Type B pancreatic cell (in vitro differentiated cells): ENCODE results near the gene ATP2B1. TPM values are rescaled to one million over a fixed set of nuclear protein-coding genes. Genes with fewer than 3 reads are reported as not detected.

ENCODE experiments used
- DNase-seq: peaks from one replicate; pipeline ENCODE4 v3.0.0; 2021; ENCODE audit warnings: mixed read lengths; ENCODE audit not compliant: unreplicated experiment; ENCODE audit errors: extremely low spot score
- H3K27ac Mint-ChIP-seq: 2 replicates; pipeline ENCODE4 v1.8.0; 2021; ENCODE audit warnings: mild to moderate bottlenecking, mixed read lengths
- H3K27me3 Mint-ChIP-seq: 2 replicates; pipeline ENCODE4 v1.8.0; 2021; ENCODE audit warnings: mixed read lengths
- H3K36me3 Mint-ChIP-seq: 2 replicates; pipeline ENCODE4 v1.8.0; 2021; ENCODE audit warnings: mixed read lengths
- H3K4me1 Mint-ChIP-seq: one replicate; pipeline ENCODE4 v1.8.0; 2021; ENCODE audit warnings: mixed read lengths; ENCODE audit not compliant: unreplicated experiment
- H3K4me3 Mint-ChIP-seq: 2 replicates; pipeline ENCODE4 v1.8.0; 2021; ENCODE audit warnings: mild to moderate bottlenecking, mixed read lengths
- H3K9me3 Mint-ChIP-seq: 2 replicates; pipeline ENCODE4 v1.8.0; 2021; ENCODE audit warnings: mixed read lengths
- CTCF ChIP-seq: fragments of 200-600 bp; sonication (generic); conservative IDR thresholded peaks from 2 replicates; pipeline ENCODE4 v1.5.0; 2021; ENCODE audit warnings: antibody characterized with exemption, mild to moderate bottlenecking
- total RNA-seq: library from RNA; stranded (reverse); gene quantifications from 2 replicates; pipeline ENCODE4 v1.2.1, GENCODE V29; 2021; ENCODE audit warnings: low replicate concordance

Gene ATP2B1
- total RNA-seq, 1 donor from 2014 or later = 95.2 TPM

DNA sequence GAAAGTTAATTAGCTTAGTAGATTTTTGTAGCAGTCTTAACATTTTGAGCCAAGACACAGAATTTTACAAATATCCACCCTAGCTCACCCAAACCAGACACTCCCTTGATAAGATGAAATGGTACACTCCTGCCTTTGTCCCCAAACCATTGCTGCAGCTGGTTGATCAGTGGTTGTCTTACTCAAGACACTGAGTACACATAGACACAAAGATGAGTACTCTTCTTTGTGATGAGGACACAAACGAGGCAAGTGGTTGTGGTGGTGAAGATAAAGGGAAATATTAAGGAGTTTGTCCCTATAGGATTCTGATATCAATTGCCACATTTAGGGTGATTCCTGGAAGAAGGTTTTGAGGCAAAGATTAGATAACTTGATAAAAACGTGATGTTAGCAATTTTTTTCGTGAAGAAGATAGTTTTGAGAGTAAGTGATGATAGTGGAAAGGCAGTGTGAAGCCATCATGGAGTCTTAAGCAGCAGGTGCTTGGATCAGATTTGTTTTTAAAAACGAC lies 21.4 kb upstream of the ATP2B1 start:
- H3K4me1 Mint-ChIP-seq = no peaks in the 10 kb centered on the region

GRCh38 chr12:89723276-89723675 lies 14.6 kb upstream of the ATP2B1 start:
- no peaks in the 10 kb centered on the region for H3K4me1 Mint-ChIP-seq
- no peaks in the 10 kb centered on the region for H3K27me3 Mint-ChIP-seq
- H3K36me3 Mint-ChIP-seq = no peaks in the 10 kb centered on the region
- H3K27ac Mint-ChIP-seq = no peak overlapping the region
- no peak for DNase-seq
- H3K4me3 Mint-ChIP-seq = no peak overlapping the region
- H3K9me3 Mint-ChIP-seq = peaks cover 3% of the 10 kb centered on the region
- TF ChIP-seq CTCF = no peak

More for the DNA sequence above, 21.4 kb upstream of the ATP2B1 start:
- H3K27me3 Mint-ChIP-seq = no peaks in the 10 kb centered on the region
- TF ChIP-seq CTCF = no peak
- no peaks in the 10 kb centered on the region for H3K9me3 Mint-ChIP-seq
- H3K36me3 Mint-ChIP-seq = no peaks in the 10 kb centered on the region
- DNase-seq = no peak
- no peak overlapping the region for H3K27ac Mint-ChIP-seq
- no peak overlapping the region for H3K4me3 Mint-ChIP-seq

DNA sequence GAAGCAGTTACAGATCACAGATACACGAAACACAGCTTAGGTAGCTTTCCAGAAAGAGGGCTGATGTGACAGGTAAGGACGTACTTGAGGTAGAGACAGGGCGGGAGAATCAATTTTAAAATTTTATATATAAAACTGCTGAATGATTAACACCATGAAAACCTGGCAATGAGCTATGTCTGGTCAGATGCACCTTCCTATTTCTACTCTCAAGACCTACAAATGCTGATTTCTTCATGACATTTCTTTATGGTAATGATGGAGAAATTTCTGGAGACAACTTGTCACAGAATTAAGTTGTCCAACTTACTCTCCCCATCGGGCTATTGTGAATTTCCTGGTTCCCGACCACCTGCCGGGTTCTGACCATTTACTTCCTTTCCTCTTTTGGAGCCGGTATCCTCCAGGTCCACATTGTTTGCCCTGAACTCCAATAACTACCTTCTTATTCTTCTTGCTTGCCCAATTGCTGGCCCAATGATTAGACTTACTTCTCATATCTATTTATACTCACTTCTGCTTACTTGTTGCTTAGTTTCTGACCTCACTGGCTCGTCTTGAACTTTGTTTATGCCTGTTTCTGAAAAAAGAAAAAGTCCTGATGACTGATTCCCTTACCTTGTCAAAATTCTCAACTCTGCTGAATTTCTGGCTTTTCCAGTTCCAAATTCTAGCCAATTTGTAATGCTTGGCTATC lies 12.8 kb upstream of the ATP2B1 start:
- no peak for DNase-seq
- Mint-ChIP-seq H3K27me3 (no peaks in the 10 kb centered on the region), H3K36me3 (no peaks in the 10 kb centered on the region), H3K9me3 (peaks cover 3% of the 10 kb centered on the region), H3K27ac (peak overlapping the region; percentile 70), H3K4me3 (peak overlapping the region; percentile 10), H3K4me1 (no peaks in the 10 kb centered on the region)
- TF ChIP-seq CTCF = no peak

DNA sequence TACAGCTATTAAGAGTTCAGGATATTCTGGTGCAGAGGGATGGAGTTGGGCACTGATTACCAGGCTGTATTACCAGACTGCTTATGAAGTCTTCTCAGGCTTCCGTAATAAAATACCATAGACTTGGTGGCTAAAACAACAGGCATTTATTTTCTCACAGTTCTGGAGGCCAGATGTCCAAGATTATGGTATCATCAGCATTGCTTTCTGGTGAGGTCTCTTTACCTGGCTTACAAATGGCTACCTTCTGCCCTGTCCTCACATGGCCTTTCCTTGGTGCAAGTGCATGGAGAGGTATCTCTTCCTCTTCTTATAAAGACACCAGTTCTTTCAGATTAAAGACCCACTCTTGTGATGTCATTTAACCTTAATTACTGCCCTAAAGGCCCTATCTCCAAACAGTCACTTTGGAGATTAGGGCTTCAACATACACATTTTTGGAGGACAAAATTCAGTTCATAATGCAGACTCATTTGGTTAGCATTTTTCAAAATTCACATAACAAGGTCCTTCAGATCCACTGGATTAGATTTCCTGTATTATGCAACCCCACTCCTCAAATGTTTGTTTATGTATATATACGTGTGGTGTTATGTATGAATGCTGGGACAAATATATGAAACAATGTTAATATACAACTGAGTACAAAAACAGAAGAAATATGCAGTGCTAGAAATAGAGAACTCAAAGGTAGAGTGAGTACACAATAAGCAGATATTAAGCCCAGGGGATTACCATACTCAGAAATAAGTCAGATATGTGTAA lies 9.3 kb upstream of the ATP2B1 start:
- no peaks in the 10 kb centered on the region for H3K36me3 Mint-ChIP-seq
- H3K9me3 Mint-ChIP-seq = peaks cover 16% of the 10 kb centered on the region
- TF ChIP-seq CTCF = no peak
- no peaks in the 10 kb centered on the region for H3K27me3 Mint-ChIP-seq
- no peaks in the 10 kb centered on the region for H3K4me1 Mint-ChIP-seq
- no peak for DNase-seq
- no peak overlapping the region for H3K4me3 Mint-ChIP-seq
- H3K27ac Mint-ChIP-seq = no peak overlapping the region

DNA sequence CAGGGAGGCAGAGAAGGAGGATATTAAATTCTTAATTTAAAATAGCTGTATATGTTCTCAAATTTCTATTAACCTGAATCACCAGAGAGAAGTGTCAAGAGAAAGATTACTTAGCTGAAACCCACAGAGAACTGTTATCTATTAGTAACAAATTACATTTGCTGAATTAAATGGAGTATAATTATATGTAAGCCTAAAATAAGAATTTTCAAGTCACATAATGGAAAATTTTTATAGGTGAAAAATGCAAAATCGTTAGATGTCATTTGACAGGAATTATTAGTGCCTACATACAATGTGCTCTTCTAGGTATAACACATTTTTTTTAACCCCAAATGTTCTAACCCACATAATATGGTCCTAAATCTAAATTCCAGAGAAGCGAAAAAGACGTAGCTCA lies 4.1 kb upstream of the ATP2B1 start:
- Mint-ChIP-seq H3K4me1 (no peaks in the 10 kb centered on the region), H3K9me3 (peaks cover 12% of the 10 kb centered on the region), H3K36me3 (no peaks in the 10 kb centered on the region), H3K27ac (no peak overlapping the region), H3K27me3 (peaks cover 5% of the 10 kb centered on the region), H3K4me3 (no peak overlapping the region)
- no peak for TF ChIP-seq CTCF
- DNase-seq = no peak
